NOMO-1 treated with DMSO at 0.1 percent for 48 hours (cell line): ENCODE measurements around the gene TGFBR2.

Source experiments
- DNase-seq: peaks from one replicate; lab custom pipeline; 2025; ENCODE audit not compliant: unreplicated experiment; lab: John Stamatoyannopoulos, UW

The TGFBR2 gene

GRCh38 chr3:30600572-30600971 lies 5.8 kb upstream of the TGFBR2 start:
- DNase-seq, result no peak

GRCh38 chr3:30602946-30603345 lies 3.5 kb upstream of the TGFBR2 start:
- peak; percentile 16 for DNase-seq

DNA sequence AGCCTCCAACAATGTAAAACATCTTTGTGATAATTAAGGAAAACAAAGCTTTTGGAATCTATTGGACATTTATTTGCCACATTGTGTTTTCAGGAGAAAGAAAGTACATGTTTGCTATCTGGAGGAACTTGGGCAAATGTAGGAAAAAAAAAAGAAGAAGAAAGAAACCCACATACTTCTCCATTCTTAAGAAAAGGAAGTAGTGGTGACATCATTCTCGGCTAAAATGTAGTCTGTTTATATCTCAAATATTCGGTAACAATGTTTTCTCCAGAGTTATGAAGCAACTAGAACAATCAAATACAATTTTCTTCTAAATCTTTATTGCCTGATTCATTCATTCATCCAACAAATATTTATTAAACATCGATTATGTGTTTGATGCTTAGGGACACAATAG lies 2.3 kb upstream of the TGFBR2 start:
- DNase-seq, result peak; percentile 90

DNA sequence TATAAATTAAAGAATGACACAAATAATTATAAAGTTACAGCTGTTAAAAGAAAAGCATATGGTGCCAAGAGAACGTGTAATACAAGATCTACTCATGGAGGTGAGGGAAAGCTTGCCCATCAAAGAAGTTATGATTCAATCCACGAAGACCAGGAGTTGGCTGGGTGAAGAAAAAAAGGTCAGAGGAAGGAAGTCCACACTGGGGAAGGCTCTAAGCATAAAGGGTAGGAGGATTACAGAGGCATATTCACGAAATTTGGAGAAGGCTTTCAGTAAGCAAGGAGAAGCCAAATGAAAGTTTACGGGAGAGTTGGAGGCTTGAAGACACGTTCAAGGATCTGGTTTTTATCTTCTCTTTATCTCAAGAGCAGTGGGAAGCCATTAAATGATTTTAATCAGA lies 1.8 kb upstream of the TGFBR2 start:
- DNase-seq, result no peak

DNA sequence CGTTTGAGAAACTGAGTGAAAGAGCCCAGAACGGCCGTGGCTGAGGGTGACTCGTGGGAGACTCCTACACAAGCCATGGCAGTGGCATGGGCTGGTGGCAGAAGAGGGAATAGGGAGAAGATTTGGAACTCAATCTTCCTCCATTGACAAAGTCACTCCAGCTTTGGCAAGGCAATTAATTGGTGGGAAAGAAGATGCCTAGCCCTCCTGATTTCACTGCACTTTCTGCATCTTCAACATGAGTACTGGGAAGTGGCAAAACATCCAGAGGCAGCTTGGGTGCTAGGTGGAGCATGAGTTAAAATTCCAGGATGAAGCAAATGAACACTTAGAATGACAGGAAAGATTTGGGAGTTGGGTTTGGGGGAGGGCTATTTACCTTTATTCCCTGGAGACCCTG lies 1.4 kb upstream of the TGFBR2 start:
- no peak for DNase-seq

GRCh38 chr3:30605706-30606300 lies 598 bp upstream of the TGFBR2 start:
- DNase-seq, result no peak

GRCh38 chr3:30607032-30607833 lies 832 bp downstream of the TGFBR2 start:
- DNase-seq, result peak; percentile 31

DNA sequence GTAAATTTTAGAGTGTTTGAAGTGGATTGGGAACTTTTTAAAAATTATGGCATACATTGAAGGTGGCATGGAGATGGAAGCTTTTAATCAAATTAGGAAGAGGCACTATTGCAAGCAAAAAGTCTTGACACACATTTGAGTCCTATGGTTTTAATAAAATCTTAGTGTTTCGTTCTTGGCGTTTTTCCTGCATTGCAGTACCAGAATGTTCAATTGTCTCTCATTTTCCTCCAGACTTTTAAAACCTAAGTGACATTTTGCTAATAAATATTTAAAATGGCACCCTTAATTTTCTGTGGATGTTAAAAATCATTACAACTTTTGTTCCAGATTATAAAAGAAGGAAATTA lies 2.2 kb downstream of the TGFBR2 start:
- no peak for DNase-seq

DNA sequence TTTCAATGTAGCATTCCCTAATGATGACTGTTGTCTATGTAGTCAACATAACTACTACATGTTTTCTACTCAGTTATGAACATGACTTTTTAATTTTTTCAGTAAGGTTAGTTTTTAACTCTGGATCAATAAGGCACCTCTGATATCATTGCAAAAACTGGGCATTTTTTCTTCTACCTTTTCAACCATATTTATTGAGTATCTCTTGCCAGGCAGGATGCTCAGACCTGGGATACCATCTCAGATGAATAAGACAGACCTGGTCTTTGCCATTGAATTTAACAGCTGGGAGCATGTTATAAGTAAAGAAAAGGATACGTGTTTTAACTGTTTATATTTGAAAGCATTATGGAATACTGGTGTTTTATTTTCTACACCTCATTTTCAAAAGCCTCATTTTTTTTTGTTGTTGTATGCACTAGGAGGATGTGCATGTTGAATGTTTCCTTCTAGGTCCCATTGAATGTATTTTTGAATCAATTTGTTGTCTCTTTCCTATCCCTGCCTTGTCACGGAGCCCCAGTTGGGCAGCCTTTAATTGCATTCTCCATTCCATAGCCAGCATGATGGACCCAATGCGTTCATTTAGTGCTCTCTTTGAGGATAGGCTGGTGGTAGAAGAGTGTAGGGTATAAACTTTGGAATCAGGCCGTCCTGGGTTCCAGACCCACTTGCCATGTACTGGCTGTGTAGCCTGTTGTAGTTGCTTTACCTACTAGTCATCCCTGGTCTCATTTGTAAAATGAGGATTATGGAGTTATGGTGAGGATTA lies 3.7 kb downstream of the TGFBR2 start:
- no peak for DNase-seq

GRCh38 chr3:30610702-30611368 lies 4.4 kb downstream of the TGFBR2 start:
- DNase-seq, result no peak

DNA sequence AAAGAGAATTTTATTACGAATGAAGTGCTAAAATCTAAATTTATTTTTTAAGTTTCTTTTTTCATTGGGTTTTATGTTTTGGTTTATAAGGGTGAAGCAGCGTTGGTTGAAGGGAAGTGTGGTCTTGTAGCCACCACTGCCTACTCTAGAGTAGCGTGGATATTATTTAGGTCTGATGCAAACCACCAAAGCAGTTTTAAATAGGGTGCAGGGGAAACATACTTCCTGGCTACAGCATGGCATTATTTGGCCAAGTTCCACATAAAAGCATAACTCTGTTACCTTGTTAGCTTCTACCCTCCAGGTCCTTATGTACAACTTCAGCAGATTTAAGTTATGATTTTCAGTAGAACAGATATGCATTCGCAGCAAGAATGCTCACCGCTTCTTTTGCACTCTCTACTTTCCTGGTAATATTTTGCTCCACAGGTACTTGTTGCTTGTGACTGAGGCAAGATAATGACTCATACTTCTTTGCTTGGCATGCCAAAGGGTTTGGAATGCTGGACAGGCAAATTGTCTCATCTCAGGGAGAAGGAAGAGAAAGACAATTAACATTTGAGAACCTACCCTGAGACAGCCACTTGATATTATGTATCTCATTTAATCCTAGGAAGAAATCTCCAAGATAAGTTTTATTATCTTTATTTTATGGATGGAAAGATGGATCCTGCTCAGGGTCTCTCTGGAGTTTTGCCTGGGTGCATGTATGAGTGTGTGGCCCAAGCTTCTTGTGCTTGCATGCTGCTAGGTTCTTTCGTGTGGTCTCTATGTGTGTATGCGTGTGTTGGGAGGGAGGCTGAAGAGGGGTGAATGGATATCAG lies 5.4 kb downstream of the TGFBR2 start:
- no peak for DNase-seq

- no peak for DNase-seq
These were observed 6.2 kb downstream of the TGFBR2 start for GRCh38 chr3:30612437-30613132.

DNA sequence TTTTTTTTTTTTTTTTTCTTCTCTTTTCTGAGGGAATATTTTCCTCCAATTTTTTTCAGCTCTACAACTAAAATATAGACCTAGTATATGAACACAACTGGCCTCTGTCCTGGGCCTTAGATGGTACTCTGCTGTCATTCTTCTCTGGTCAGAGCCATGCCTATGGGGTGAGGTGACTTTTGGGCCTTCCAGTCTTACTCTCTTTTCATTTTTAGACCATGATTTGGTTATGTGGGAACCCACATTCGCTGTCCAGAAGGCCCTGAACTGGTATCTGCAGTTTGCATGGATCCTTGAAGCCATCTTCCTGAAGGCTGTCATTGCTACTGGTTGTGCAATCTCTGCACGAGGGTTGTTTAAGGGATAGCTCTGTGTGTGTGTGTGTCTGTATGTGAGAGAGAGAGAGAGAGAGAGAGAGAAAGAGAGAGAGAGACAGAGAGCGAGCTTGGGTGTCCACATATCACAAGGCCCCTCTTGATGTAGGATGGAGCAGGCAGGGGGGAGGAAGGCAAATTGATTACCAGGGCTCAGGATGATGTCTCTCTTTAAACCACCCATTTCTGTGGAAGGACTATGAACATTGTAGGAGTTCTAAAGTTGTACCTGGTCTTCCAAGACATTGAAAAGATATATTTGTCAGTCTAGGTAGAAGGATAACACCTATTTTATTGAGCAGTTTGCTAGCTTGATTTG lies 6.9 kb downstream of the TGFBR2 start:
- no peak for DNase-seq

DNA sequence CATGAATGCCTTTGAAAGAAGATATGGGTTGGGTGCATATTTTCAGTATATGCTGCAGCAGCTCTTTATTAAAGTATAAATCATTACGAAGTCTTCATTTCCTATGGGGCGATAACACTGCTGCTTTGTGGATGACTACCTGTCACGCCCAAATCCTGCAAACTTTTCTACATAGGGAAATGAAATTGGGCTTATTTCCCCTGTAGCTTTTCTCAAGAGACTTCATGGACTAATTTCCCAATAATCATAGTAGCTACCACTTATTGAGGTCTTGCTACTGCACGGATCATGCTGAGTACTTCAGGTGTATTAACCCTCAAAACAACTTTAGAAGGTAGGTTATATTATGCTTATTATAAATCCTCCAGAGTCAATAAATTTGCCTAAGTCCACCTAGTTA lies 8.0 kb downstream of the TGFBR2 start:
- DNase-seq, result no peak

GRCh38 chr3:30614943-30615342 lies 8.5 kb downstream of the TGFBR2 start:
- DNase-seq, result no peak

DNA sequence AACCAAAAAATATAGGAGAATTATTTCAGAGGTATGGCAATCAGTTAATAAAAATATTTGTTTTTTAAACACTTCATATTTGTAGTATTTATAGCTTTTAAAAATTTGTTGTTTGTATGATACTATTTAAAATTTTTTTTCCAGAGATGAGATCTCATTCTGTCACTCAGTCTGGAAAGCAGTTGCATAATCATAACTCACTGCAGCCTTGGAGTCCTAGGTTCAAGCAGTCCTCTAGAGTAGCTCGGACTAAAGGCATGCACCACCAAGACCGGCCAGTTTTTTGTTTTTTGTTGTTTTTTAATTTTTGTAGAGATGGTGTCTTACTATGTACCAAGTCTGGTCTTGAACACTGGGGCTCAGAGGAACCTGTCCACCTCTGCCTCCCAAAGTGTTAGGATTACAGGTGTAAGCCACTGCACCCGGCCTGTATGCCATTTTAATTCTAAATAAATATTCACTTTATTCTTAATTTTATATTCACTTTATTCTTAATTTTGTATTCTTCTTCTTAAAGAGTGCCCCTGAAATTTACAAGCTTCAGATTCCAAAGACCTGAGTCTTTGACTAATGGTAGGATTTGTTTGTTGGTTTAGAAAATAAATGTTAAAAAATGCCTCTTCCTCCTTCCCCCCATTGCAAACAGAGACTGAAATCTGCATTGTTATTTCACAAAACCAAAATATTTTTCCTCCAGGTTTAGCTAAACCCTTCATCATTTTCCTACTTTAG lies 9.4 kb downstream of the TGFBR2 start:
- no peak for DNase-seq

DNA sequence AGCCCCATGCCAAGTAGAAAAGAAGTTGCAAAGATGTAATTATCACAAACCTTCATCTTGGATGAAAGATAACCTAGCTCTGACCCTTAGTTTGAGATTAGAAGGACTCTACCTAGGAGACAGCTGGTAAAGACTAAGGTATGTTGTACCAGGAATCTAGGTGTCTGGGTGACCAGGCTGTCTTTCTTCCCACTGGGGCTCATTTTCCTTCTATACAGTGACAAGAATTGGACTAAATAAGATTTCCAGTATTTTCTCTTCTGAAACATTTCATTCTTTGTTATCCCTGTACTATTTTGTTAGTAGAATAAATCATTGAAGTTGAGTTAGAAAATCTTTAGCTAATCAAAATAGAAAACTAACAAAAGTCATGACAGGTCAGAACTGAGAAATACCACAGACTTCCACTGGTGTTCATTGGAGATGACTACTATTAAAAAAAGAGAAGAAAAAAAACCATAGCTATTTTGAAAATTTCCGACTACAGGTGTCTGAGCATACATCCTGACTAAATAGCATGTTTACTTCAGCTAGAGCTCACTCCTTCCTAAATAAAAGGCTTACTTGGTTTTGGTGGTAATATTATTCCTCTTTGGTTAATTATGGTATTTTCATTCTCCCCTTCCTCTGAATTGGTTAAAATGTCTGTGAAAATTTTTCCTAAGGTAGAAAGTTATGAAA lies 10.1 kb downstream of the TGFBR2 start:
- DNase-seq, result no peak

DNA sequence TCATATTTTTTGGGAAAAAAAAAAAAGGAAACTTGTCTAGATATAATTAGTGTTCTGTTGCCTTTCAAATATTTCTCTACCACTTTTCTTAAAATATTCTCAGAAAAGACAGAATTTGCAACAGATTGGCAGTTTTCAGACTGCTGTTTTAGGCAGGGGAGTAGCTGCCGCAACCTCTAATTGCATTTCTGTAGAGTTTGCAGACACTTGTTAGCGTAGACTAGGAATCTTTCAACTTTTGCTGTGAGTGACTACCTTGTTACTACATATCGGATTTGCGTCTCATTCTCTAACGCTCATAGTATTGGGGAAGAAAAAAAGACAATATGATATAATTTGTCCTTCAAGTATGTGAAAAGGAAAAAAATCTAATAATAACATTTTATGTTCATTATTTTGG lies 10.7 kb downstream of the TGFBR2 start:
- no peak for DNase-seq
